ENCODE measurements around the gene RPTOR. TPM values are rescaled to one million over a fixed set of nuclear protein-coding genes. Genes with fewer than 3 reads are reported as not detected.

Gene RPTOR
- polyA plus RNA-seq, 1 of the 3 experiments (the other 2 are of a cell fraction): 14.9 TPM

DNA sequence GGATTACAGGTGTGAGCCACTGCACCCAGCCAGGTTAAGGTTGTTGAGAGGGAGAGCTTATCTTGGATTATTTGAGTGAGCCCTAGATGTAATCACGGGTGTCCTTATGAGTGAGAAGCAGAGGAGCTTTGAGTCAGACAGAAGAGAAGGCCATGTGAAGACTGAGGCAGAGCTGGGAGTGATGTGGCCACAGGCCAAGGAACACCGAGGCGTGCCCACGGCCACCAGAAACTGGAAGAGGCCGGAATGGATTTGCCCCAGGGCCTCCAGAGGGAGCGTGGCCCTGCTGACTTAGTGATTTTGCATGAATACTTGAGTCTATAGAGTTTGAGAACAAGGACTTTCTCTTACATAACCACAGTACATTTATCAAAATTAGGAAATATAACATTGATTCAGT is 137.7 kb downstream of the RPTOR start (continued):
- no peak for TF ChIP-seq RAD21 (IDR thresholded peaks at IDR 0.05; ENCODE audit: low read length)
- TF ChIP-seq TAF1 (IDR thresholded peaks at IDR 0.05; ENCODE audit: borderline replicate concordance, low read depth, low read length): no peak
- TF ChIP-seq, protein P1, sequence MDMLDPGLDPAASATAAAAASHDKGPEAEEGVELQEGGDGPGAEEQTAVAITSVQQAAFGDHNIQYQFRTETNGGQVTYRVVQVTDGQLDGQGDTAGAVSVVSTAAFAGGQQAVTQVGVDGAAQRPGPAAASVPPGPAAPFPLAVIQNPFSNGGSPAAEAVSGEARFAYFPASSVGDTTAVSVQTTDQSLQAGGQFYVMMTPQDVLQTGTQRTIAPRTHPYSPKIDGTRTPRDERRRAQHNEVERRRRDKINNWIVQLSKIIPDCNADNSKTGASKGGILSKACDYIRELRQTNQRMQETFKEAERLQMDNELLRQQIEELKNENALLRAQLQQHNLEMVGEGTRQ (IDR thresholded peaks at IDR 0.05; ENCODE audit: borderline replicate concordance, low read depth, low read length): no peak

DNA sequence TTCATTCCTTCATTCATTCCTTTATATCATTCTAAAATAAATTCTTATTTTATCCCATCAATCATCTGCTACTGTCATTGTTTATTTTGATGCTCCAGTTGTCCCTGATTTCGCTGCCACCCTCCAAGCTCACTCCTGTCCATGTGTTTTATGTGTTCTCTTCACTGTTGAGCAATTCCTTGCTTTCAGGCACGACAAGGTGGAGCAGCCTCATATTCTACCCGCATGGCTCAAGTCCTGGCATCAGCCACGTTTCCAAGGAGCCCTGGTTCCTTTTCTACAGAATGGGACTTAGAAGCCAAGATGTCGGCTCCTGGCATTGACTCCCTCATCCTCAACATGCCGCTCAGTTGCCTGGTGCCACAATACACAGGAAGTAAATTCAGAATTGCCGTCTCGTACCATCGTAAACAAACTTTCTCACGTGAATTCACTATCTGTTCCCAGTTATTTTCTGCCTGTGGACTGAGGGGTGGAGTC is 139.0 kb downstream of the RPTOR start:
- Histone ChIP-seq H3K9me2 (no peaks in the 10 kb centered on the region), H3K9ac (no peak overlapping the region), H3K4me1 (ENCODE audit: control insufficient read depth in 1 of 2, insufficient read depth in 2 of 2, low read depth in 1 of 2, low read length in 1 of 2) (peaks cover 0 to 3% of the 10 kb centered on the region in 2 experiments; a peak in 1 of 4 replicates), H2AFZ (ENCODE audit: low read depth) (no peak overlapping the region), H4K20me1 (ENCODE audit: insufficient read depth) (peaks cover 14% of the 10 kb centered on the region; the same call in 1 of the 2 replicates), H3F3A (replicated peaks; ENCODE audit: insufficient read depth) (peaks cover 3% of the 10 kb centered on the region), H3K9me3 (no peaks in the 10 kb centered on the region), H3K4me2 (no peak overlapping the region), H3K27ac (ENCODE audit: low read depth in 2 of 2, low read length in 1 of 2) (no peak overlapping the region), H3K4me3 (ENCODE audit: low read depth in 2 of 2, low read length in 1 of 2) (no peak overlapping the region), H3K36me3 (replicated peaks in 1 of 2; ENCODE audit: control insufficient read depth in 1 of 2, insufficient read depth in 2 of 2, low read length in 1 of 2) (peaks cover 0 to 3% of the 10 kb centered on the region in 2 experiments), H3K27me3 (ENCODE audit: insufficient read depth) (no peaks in the 10 kb centered on the region), H3K79me2 (ENCODE audit: insufficient read depth) (peaks cover 21% of the 10 kb centered on the region)
- POLR2A ChIA-PET: no interaction called here
- CTCF ChIA-PET: interaction anchor here (1.3 kb wide), 1 partner anchor 34 kb away, joined by 3 read pairs; no protein-coding TSS in a partner anchor
- TF ChIP-seq GABPA (IDR thresholded peaks at IDR 0.05; ENCODE audit: low read depth) (no peak), FOXM1 (IDR thresholded peaks at IDR 0.05; ENCODE audit: low read depth) (no peak), NRF1 (IDR thresholded peaks at IDR 0.05; ENCODE audit: low read depth, low read length) (no peak), EZH2phosphoT487 (IDR thresholded peaks at IDR 0.05; ENCODE audit: borderline replicate concordance, low read depth) (no peak)
- TF ChIP-seq, protein P2, sequence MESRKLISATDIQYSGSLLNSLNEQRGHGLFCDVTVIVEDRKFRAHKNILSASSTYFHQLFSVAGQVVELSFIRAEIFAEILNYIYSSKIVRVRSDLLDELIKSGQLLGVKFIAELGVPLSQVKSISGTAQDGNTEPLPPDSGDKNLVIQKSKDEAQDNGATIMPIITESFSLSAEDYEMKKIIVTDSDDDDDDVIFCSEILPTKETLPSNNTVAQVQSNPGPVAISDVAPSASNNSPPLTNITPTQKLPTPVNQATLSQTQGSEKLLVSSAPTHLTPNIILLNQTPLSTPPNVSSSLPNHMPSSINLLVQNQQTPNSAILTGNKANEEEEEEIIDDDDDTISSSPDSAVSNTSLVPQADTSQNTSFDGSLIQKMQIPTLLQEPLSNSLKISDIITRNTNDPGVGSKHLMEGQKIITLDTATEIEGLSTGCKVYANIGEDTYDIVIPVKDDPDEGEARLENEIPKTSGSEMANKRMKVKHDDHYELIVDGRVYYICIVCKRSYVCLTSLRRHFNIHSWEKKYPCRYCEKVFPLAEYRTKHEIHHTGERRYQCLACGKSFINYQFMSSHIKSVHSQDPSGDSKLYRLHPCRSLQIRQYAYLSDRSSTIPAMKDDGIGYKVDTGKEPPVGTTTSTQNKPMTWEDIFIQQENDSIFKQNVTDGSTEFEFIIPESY (IDR thresholded peaks at IDR 0.05; ENCODE audit: borderline replicate concordance, low read depth): no peak
- WGBS (ENCODE audit: low lambda C conversion rate): 87% methylated on average over 10 of the region's 10 CpGs
- no peak for DNase-seq

DNA sequence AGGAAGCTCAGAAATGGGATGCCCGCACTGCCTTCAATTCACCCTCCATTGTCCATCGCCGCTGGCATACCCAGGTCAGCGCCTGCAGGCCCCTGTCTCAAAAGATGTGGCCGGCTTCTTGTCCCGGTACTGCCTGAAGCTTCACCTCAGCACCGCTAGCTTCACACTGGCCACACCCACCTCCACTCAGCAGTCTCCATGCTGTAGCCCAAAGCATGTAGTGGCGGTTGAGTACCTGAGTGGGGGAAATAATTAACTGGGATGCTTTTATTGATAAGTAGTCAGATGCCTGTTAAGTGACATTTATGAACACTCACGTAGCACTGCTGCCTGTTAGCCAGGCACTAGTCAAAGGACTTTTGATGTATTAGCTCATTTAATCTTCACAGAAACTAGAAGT is 143.2 kb downstream of the RPTOR start:
- Histone ChIP-seq H3K4me1 (ENCODE audit: control insufficient read depth in 1 of 2, insufficient read depth in 2 of 2, low read depth in 1 of 2, low read length in 1 of 2) (peaks cover 0 to 12% of the 10 kb centered on the region in 2 experiments; a peak in 2 of 4 replicates), H3K9me3 (no peaks in the 10 kb centered on the region), H3F3A (replicated peaks; ENCODE audit: insufficient read depth) (peaks cover 3% of the 10 kb centered on the region), H2AFZ (ENCODE audit: low read depth) (no peak overlapping the region), H3K27me3 (ENCODE audit: insufficient read depth) (no peaks in the 10 kb centered on the region), H3K9me2 (no peaks in the 10 kb centered on the region), H3K4me2 (no peak overlapping the region), H3K36me3 (replicated peaks in 1 of 2; ENCODE audit: control insufficient read depth in 1 of 2, insufficient read depth in 2 of 2, low read length in 1 of 2) (peaks cover 0 to 3% of the 10 kb centered on the region in 2 experiments), H3K79me2 (ENCODE audit: insufficient read depth) (peaks cover 23% of the 10 kb centered on the region; the same call in 1 of the 2 replicates), H4K20me1 (ENCODE audit: insufficient read depth) (no peaks in the 10 kb centered on the region), H3K9ac (no peak overlapping the region), H3K27ac (ENCODE audit: low read depth in 2 of 2, low read length in 1 of 2) (no peak overlapping the region), H3K4me3 (ENCODE audit: low read depth in 2 of 2, low read length in 1 of 2) (no peak overlapping the region)
- no peak for DNase-seq
- 99% methylated on average over 9 of the region's 9 CpGs for WGBS (ENCODE audit: low lambda C conversion rate)
- CTCF ChIA-PET: interaction anchor here (1.2 kb wide), 1 partner anchor 15 kb away, joined by 4 read pairs; no protein-coding TSS in a partner anchor
- POLR2A ChIA-PET: no interaction called here
- TF ChIP-seq, protein P3, sequence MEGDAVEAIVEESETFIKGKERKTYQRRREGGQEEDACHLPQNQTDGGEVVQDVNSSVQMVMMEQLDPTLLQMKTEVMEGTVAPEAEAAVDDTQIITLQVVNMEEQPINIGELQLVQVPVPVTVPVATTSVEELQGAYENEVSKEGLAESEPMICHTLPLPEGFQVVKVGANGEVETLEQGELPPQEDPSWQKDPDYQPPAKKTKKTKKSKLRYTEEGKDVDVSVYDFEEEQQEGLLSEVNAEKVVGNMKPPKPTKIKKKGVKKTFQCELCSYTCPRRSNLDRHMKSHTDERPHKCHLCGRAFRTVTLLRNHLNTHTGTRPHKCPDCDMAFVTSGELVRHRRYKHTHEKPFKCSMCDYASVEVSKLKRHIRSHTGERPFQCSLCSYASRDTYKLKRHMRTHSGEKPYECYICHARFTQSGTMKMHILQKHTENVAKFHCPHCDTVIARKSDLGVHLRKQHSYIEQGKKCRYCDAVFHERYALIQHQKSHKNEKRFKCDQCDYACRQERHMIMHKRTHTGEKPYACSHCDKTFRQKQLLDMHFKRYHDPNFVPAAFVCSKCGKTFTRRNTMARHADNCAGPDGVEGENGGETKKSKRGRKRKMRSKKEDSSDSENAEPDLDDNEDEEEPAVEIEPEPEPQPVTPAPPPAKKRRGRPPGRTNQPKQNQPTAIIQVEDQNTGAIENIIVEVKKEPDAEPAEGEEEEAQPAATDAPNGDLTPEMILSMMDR (IDR thresholded peaks at IDR 0.05): no peak
- TF ChIP-seq TEAD4 (IDR thresholded peaks at IDR 0.05; ENCODE audit: borderline replicate concordance, insufficient read depth) (no peak), FOSL2 (IDR thresholded peaks at IDR 0.05; ENCODE audit: borderline replicate concordance, low read depth) (no peak), GABPA (IDR thresholded peaks at IDR 0.05; ENCODE audit: low read depth) (no peak), JUND (IDR thresholded peaks at IDR 0.05) (no peak), MXI1 (IDR thresholded peaks at IDR 0.05; ENCODE audit: low read depth, low read length) (no peak)
- TF ChIP-seq, protein P2 (IDR thresholded peaks at IDR 0.05; ENCODE audit: borderline replicate concordance, low read depth): no peak
- TF ChIP-seq, protein P1 (IDR thresholded peaks at IDR 0.05; ENCODE audit: borderline replicate concordance, low read depth, low read length): no peak
